H9 (cell line): ENCODE measurements around the gene CST11. TPM values are rescaled to one million over a fixed set of nuclear protein-coding genes. Genes with fewer than 3 reads are reported as not detected.

ENCODE experiments used
- DNase-seq: peaks from one replicate; pipeline ENCODE4 v3.0.0-alpha.2; 2017
- H2AFZ ChIP-seq: one replicate; pipeline ENCODE4 v1.6.1; 2013; ENCODE audit warnings: mild to moderate bottlenecking, low read length, control low read depth, moderate library complexity
- H2AK5ac ChIP-seq: 2 replicates; pipeline ENCODE4 v1.6.1; 2013; ENCODE audit warnings: low read length, control low read depth, mixed read lengths; ENCODE audit not compliant: insufficient read length
- H2BK120ac ChIP-seq: one replicate; pipeline ENCODE4 v1.6.1; 2013; ENCODE audit warnings: low read depth, mild to moderate bottlenecking, low read length, control low read depth, inconsistent platforms; ENCODE audit not compliant: poor library complexity, severe bottlenecking
- H2BK12ac ChIP-seq: 2 replicates; pipeline ENCODE4 v1.6.1; 2013; ENCODE audit warnings: low read length, control low read depth, mixed read lengths, low read depth; ENCODE audit not compliant: insufficient read length
- H2BK15ac ChIP-seq: 2 replicates; pipeline ENCODE4 v1.6.1; 2013; ENCODE audit warnings: low read depth, low read length, control low read depth
- H2BK20ac ChIP-seq: one replicate; pipeline ENCODE4 v1.6.1; 2013; ENCODE audit warnings: low read depth, mild to moderate bottlenecking, low read length, control low read depth, inconsistent platforms; ENCODE audit not compliant: poor library complexity, severe bottlenecking
- H2BK5ac ChIP-seq: 2 replicates; pipeline ENCODE4 v1.6.1; 2013; ENCODE audit warnings: low read length, control low read depth, mixed read lengths; ENCODE audit not compliant: insufficient read length
- H3K14ac ChIP-seq: 2 replicates; pipeline ENCODE4 v1.6.1; 2013; ENCODE audit warnings: low read length, control low read depth; ENCODE audit not compliant: insufficient read depth
- H3K18ac ChIP-seq: 2 replicates; pipeline ENCODE4 v1.6.1; 2013; ENCODE audit warnings: low read depth, mild to moderate bottlenecking, mixed read lengths, low read length, control low read depth; ENCODE audit not compliant: insufficient read length
- H3K23ac ChIP-seq: 2 replicates; pipeline ENCODE4 v1.6.1; 2013; ENCODE audit warnings: low read length, control low read depth, mixed read lengths, low read depth; ENCODE audit not compliant: insufficient read length
- H3K23me2 ChIP-seq: 2 replicates; pipeline ENCODE4 v1.6.1; 2013; ENCODE audit warnings: low read depth, mild to moderate bottlenecking, mixed read lengths, low read length, control low read depth; ENCODE audit not compliant: insufficient read length, poor library complexity, severe bottlenecking
- H3K27ac ChIP-seq: 2 replicates; pipeline ENCODE4 v1.5.1; 2013; ENCODE audit warnings: low read length, control low read depth, mixed read lengths, low read depth; ENCODE audit not compliant: insufficient read length
- H3K27me3 ChIP-seq: 2 replicates; pipeline ENCODE4 v1.6.1; 2013; ENCODE audit warnings: low read length, control low read depth, inconsistent platforms; ENCODE audit not compliant: insufficient read depth
- H3K4ac ChIP-seq: 2 replicates; pipeline ENCODE4 v1.6.1; 2013; ENCODE audit warnings: low read depth, mild to moderate bottlenecking, control low read depth, inconsistent platforms, low read length, moderate library complexity
- H3K4me1 ChIP-seq: 2 replicates; pipeline ENCODE4 v1.6.1; 2013; ENCODE audit warnings: low read length, control low read depth, inconsistent platforms; ENCODE audit not compliant: insufficient read depth
- H3K4me2 ChIP-seq: 2 replicates; pipeline ENCODE4 v1.6.1; 2013; ENCODE audit warnings: low read length, control low read depth, mixed read lengths; ENCODE audit not compliant: insufficient read length, insufficient read depth
- H3K56ac ChIP-seq: 2 replicates; pipeline ENCODE4 v1.6.1; 2013; ENCODE audit warnings: low read depth, mild to moderate bottlenecking, mixed read lengths, low read length, control low read depth; ENCODE audit not compliant: insufficient read length
- H3K79me1 ChIP-seq: 2 replicates; pipeline ENCODE4 v1.6.1; 2013; ENCODE audit warnings: low read depth, mild to moderate bottlenecking, moderate library complexity, low read length, control low read depth, inconsistent platforms; ENCODE audit not compliant: insufficient read depth, poor library complexity, severe bottlenecking
- H3K79me2 ChIP-seq: 2 replicates; pipeline ENCODE4 v1.6.1; 2013; ENCODE audit warnings: low read length, control low read depth, inconsistent platforms; ENCODE audit not compliant: insufficient read depth
- H3K9ac ChIP-seq: 2 replicates; pipeline ENCODE4 v1.6.1; 2013; ENCODE audit warnings: low read length, control low read depth, mixed read lengths; ENCODE audit not compliant: insufficient read length; ENCODE audit errors: extremely low read depth
- H3K9me3 ChIP-seq: one replicate; pipeline ENCODE4 v1.6.1; 2013; ENCODE audit warnings: low read depth, low read length, inconsistent platforms; ENCODE audit not compliant: control insufficient read depth
- H3T11ph ChIP-seq: one replicate; pipeline ENCODE4 v1.6.1; 2013; ENCODE audit warnings: mild to moderate bottlenecking, low read length, control low read depth, inconsistent platforms
- H4K20me1 ChIP-seq: one replicate; pipeline ENCODE4 v1.6.1; 2013; ENCODE audit not compliant: control insufficient read depth, insufficient read length, insufficient read depth
- H4K5ac ChIP-seq: 2 replicates; pipeline ENCODE4 v1.6.1; 2013; ENCODE audit warnings: low read depth, mild to moderate bottlenecking, mixed read lengths, low read length, control low read depth; ENCODE audit not compliant: insufficient read length
- H4K8ac ChIP-seq: replicated peaks from 2 replicates; pipeline ENCODE4 v1.6.1; 2013; ENCODE audit warnings: low read length, control low read depth, mixed read lengths, low read depth; ENCODE audit not compliant: insufficient read length
- H4K91ac ChIP-seq: 2 replicates; pipeline ENCODE4 v1.6.1; 2013; ENCODE audit warnings: low read depth, mild to moderate bottlenecking, moderate library complexity, mixed read lengths, low read length, control low read depth; ENCODE audit not compliant: insufficient read length
- H3K27ac Mint-ChIP-seq, 3 experiments: 2 replicates in 2 of 3; 3 replicates in 1 of 3; pipeline ENCODE4 v1.8.0; 2020 to 2021; ENCODE audit warnings: mixed read lengths in 3 of 3, mild to moderate bottlenecking in 1 of 3, moderate library complexity in 1 of 3
- H3K27me3 Mint-ChIP-seq: 2 replicates; pipeline ENCODE4 v1.8.0; 2021; ENCODE audit warnings: low read depth, mild to moderate bottlenecking, moderate library complexity, mixed read lengths
- H3K36me3 Mint-ChIP-seq, 3 experiments: 2 replicates in 2 of 3; 3 replicates in 1 of 3; pipeline ENCODE4 v1.8.0; 2020 to 2021; ENCODE audit warnings: low read depth in 3 of 3, mixed read lengths in 3 of 3; ENCODE audit not compliant: insufficient read depth in 1 of 3
- H3K4me1 Mint-ChIP-seq, 2 experiments: 2 replicates each; pipeline ENCODE4 v1.8.0; 2020; ENCODE audit warnings: mixed read lengths in 2 of 2
- H3K4me3 Mint-ChIP-seq, 2 experiments: 2 replicates in 1 of 2; 3 replicates in 1 of 2; pipeline ENCODE4 v1.8.0; 2020 to 2021; ENCODE audit warnings: mild to moderate bottlenecking in 2 of 2, mixed read lengths in 2 of 2, moderate library complexity in 1 of 2
- H3K9me3 Mint-ChIP-seq, 2 experiments: 2 replicates in 1 of 2; 3 replicates in 1 of 2; pipeline ENCODE4 v1.8.0; 2020; ENCODE audit warnings: mild to moderate bottlenecking in 2 of 2, mixed read lengths in 2 of 2, moderate library complexity in 1 of 2
- WGBS: extraction: QIAGEN DNeasy Blood & Tissue Kit; methylation state at CpG from one replicate; pipeline ENCODE4 v1.1.7; 2013; ENCODE audit warnings: missing lambda C conversion rate, low lambda C conversion rate, mixed read lengths; ENCODE audit not compliant: insufficient read length; ENCODE audit errors: extremely low coverage; 5-methylcytosine and 5-hydroxymethylcytosine counted together
- total RNA-seq: library from RNA; stranded (reverse); gene quantifications from 2 replicates; pipeline ENCODE4 v1.2.1, GENCODE V29; 2021
- TF ChIP-seq, protein P1 (sequence below): fragments of 200-600 bp; sonication (generic); conservative IDR thresholded peaks from 3 replicates; pipeline ENCODE4 v1.8.0; 2021; ENCODE audit warnings: antibody characterized with exemption, mild to moderate bottlenecking

The CST11 gene
- total RNA-seq, 1 experiment from 2014 or later = not detected

DNA sequence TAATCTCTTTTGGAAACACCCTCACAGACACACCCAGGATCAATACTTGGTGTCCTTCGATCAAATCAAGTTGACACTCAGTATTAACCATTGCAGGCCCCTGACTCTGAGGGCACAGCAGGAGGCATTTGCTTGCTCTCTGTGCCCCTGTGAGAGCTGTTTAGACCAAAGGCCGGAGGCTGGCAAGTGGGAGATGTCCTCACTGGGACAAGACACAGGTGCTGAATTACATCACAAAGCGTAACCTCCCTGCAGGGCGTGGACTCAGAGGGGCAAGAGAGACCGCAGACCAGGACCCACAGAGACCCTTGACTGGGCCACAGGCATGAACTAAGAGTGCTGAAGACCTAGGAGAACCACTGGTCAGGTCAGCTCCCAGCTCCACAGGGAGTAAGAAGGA is 38.1 kb upstream of the CST11 start, which contains the start of gene CST8:
TSS of gene CST8 (plus strand) at position 301 of the 400 bp plus-strand sequence. CDS start 551 bp downstream, outside the sequence.
- Histone ChIP-seq H3K4me1 (no peaks in the 10 kb centered on the region; the same call in 1 of the 2 replicates), H3K4ac (no peak within 1 kb of the TSS), H3K27me3 (no peaks in the 10 kb centered on the region), H2AK5ac (no peak within 1 kb of the TSS), H3T11ph (no peak within 1 kb of the TSS), H3K9me3 (peaks cover 2% of the 10 kb centered on the region), H3K4me2 (no peak within 1 kb of the TSS), H2BK120ac (no peak within 1 kb of the TSS), H2AFZ (no peak within 1 kb of the TSS), H3K18ac (no peak within 1 kb of the TSS), H2BK15ac (no peak within 1 kb of the TSS), H3K23me2 (no peaks in the 10 kb centered on the region), H4K5ac (no peak within 1 kb of the TSS), H4K20me1 (no peaks in the 10 kb centered on the region), H2BK20ac (no peak within 1 kb of the TSS), H3K14ac (no peak within 1 kb of the TSS), H3K79me1 (no peaks in the 10 kb centered on the region), H3K79me2 (no peaks in the 10 kb centered on the region), H3K9ac (no peak within 1 kb of the TSS), H3K23ac (no peak within 1 kb of the TSS), H3K56ac (no peak within 1 kb of the TSS), H4K91ac (no peak within 1 kb of the TSS), H2BK5ac (no peak within 1 kb of the TSS), H2BK12ac (no peak within 1 kb of the TSS), H3K27ac (no peak within 1 kb of the TSS), H4K8ac (no peak within 1 kb of the TSS)
- Mint-ChIP-seq H3K4me1 (peaks cover 0 to 4% of the 10 kb centered on the region in 2 experiments; a peak in 1 of 4 replicates), H3K9me3 (peaks cover 4% of the 10 kb centered on the region in 2 experiments; a peak in 4 of 5 replicates), H3K36me3 (peaks cover 2 to 4% (median 2%) of the 10 kb centered on the region in 3 experiments; a peak in 4 of 7 replicates), H3K27ac (no peak within 1 kb of the TSS; a peak in 1 of 7 replicates), H3K4me3 (no peak within 1 kb of the TSS), H3K27me3 (no peaks in the 10 kb centered on the region; the same call in 1 of the 2 replicates)
- DNase-seq = no peak
- no CpG with 5 or more reads among the region's 5 CpGs for WGBS
- TF ChIP-seq, protein P1, sequence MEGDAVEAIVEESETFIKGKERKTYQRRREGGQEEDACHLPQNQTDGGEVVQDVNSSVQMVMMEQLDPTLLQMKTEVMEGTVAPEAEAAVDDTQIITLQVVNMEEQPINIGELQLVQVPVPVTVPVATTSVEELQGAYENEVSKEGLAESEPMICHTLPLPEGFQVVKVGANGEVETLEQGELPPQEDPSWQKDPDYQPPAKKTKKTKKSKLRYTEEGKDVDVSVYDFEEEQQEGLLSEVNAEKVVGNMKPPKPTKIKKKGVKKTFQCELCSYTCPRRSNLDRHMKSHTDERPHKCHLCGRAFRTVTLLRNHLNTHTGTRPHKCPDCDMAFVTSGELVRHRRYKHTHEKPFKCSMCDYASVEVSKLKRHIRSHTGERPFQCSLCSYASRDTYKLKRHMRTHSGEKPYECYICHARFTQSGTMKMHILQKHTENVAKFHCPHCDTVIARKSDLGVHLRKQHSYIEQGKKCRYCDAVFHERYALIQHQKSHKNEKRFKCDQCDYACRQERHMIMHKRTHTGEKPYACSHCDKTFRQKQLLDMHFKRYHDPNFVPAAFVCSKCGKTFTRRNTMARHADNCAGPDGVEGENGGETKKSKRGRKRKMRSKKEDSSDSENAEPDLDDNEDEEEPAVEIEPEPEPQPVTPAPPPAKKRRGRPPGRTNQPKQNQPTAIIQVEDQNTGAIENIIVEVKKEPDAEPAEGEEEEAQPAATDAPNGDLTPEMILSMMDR = no peak
